GM19372 (cell line): ENCODE results near the gene NELFA.

Source experiments
- ATAC-seq: cut with Tn5 transposase; IDR thresholded peaks from one replicate; pipeline ENCODE4 v1.9.1; 2021; ENCODE audit warnings: mild to moderate bottlenecking, low read depth, moderate library complexity; ENCODE audit not compliant: unreplicated experiment

NELFA gene

DNA sequence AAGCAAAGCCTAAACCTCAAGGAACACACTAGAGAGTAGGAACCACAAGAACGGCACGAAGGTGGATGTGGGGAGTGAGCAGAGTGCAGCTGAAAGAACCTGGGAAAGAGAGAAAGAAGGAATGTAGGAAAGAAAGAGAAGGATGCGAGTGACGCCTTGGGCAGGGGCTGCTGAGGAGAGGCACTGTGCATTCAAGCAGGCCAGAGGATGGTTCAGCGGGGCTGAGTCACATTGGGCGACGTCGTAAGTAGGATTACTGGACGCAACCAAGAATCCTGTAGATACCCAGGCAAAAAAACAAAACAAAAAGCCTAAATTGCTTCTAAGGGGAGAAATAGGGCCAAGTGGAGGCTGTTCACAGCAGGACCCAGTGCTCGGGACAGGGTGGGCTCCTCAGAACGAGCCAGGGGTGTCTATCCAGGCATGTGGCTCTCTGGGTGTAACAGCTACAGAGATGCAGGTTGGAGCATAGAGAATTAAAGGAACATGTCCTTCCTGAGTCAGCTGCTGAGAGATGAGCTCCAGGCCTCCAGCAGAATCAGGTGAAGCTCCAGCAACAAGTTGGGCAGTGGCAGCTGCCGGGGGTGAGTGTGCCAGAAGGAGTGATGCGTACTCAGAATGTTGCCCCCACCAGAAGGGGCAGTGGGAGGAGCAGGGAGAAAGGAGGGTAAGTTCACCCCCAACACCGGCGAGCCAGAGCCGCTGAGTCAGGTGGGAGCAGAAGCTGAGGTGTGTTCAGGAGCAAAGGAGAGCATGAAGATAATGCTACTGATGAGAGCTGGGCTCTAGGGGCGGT, 38.6 kb downstream of the NELFA start:
- no peak for ATAC-seq

- ATAC-seq, result no peak
Observed at GRCh38 chr4:1968686-1969295, 40.0 kb downstream of the NELFA start.

DNA sequence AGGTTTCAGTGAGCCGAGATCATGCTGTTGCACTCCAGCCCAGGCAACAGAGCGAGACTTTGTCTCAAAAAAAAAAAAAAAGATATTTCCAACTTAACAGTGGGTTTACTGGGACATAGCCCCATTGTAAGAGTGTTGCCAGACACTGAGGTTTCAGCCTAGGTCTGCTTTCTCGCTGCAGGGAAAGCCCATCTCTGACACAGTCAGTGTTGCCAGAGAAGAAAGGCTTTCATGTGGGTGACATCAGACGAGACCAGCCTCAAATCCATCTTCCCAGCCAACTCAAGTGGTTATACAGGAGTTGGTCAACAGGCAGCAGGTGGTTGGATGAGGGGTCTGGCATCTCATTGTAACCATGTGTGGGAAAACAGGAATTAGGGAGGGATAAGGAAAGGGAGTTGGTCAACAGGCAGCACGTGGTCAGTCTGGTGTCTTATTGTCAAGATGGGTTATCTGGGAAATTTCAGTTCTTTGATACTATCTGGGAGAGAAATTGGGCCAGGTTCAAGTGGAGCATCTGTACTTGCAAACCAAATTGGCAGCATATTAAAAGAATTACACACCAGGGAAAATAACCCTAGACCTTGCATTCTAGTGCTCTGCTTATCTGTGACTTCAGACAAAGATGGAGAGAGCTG, 41.1 kb downstream of the NELFA start:
- ATAC-seq, result no peak

- no peak for ATAC-seq
Observed at GRCh38 chr4:1964971-1965370, 43.8 kb downstream of the NELFA start.

GRCh38 chr4:1964443-1964842, 44.3 kb downstream of the NELFA start:
- ATAC-seq, result no peak

DNA sequence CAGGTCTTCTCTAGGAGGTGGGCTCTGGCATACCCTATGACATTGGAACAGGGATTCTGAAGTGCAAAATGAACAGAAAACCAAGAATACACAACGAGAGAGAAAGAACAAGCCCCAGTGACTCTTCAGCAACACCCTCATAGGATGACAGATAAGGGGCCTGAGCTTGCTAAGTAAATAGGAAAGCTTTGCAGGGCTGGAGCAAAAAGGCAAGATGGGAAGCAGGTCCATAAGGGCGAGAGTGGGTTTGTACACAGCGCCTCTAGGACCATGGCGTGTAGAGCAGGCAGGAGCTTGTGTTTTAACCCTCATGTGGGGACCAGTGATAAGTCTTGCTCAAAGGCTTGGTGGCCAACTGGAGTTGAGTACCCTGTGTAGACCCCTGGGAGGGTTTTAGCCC, 45.8 kb downstream of the NELFA start:
- ATAC-seq, result no peak

GRCh38 chr4:1961563-1961962, 47.2 kb downstream of the NELFA start:
- ATAC-seq, result no peak

- no peak for ATAC-seq
Observed at GRCh38 chr4:1961038-1961437, 47.7 kb downstream of the NELFA start.

- ATAC-seq, result no peak
Observed at GRCh38 chr4:1960170-1960825, 48.5 kb downstream of the NELFA start.

DNA sequence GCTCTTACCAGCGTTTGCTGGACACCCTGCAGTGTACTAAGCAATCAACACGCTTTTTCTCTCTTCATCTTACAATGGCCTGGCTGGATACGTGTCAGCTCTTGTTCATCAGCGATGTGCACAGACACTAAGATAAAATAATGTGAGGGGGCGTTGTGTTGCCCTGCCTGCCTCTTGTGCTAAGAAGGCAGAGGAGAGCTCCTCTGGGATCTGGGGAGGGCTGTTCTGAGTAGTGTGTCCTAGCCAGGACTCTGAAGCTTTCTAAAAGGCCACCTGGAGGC, 49.7 kb downstream of the NELFA start:
- ATAC-seq, result no peak

GRCh38 chr4:1958276-1959103, 50.3 kb downstream of the NELFA start:
- ATAC-seq, result no peak

GRCh38 chr4:1956631-1957030, 52.1 kb downstream of the NELFA start:
- ATAC-seq, result no peak

- no peak for ATAC-seq
Observed at GRCh38 chr4:1953335-1953734, 55.4 kb downstream of the NELFA start.

- no peak for ATAC-seq
Observed at GRCh38 chr4:1952719-1953118, 56.1 kb downstream of the NELFA start.

DNA sequence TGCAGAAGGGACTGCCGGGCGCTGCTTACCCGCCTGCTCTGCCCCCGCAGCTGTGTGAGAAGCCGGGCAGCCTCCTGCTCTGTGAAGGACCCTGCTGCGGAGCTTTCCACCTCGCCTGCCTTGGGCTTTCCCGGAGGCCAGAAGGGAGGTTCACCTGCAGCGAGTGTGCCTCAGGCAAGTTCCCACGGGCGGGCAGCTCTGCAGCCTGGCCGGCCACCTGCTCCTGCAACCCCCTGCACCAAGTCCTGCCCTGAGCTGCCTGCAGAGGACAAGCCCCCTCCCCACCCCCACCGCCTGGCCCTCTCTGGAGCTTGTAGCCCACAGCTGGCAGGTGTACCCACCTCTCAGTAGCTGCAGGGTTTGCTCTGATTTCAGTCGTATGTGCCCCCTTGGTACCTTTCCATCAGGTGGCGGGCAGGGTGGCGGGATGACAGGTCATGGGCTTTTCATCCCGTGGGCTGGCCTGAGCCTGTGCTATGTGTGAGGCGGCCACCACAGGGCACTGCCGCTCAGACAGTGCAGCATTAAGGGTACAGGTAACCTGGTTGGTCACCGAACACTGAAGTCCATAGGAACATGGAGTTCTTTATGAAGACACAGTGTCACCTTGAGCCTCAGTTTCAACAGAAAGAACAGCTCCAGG, 56.6 kb downstream of the NELFA start:
- no peak for ATAC-seq

DNA sequence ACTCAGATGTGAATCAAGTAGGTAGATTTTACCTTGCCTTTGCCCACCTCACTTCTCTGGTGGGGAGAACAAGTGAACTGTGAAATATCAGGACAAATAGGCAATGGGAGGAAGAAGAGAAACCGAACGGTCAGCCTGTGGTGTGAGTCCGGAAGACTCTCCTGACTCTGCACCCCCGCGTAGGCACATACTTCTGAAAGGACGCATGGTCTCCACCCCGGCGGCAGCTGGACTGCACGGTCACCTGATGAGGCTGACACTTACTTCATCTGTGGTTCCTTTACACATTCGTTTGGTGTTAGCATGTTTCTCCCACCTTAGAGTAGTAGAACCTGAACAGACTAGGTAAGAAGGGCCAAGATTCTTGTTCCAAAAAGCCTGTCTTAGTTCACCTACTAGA, 58.4 kb downstream of the NELFA start:
- no peak for ATAC-seq

DNA sequence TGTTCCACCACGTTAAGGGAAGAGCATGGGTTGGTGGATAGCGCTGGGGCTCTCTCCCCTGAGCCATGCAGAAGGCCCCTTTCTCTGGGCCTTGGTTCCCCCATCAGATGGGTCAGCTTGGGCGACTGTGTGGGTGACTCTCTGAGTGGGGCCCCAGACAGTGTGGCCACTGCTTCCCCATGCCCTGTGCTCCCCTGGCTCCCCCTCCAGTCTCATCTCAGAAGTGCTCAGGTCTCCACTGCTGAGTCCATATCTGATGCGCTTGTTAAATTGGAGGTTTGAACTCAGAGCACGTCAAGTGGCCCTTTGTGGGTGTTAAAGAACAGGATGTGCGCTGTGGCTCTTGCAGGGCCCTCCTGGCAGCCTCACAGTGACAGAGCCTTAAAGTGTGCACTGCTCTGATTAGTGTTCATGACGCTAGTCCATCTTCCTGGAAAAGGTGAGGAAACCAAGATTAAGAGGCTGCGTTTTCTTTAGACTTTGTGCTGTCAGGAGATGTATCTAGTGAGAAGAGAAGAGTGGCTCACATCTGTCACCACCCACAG, 59.8 kb downstream of the NELFA start:
- no peak for ATAC-seq

DNA sequence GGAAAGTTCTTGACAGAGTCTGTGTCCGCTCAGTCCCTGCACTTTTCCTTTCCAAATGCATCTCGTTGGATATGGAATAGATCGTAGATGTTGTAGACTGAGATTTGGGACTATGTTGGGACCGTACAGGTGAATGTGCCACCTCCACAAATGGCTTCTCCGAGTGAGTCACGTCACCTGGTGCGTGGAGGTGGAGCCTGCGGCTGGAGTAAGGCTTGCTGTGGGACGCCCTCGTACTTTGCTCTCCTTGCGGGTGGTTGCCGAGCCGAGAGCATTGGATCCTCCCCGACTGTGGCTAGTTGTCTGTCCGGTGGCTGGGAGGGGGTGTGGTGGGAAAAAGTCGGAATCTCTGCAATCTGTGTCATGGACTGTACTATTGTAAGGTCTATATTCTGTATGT, 60.5 kb downstream of the NELFA start:
- ATAC-seq, result no peak

GRCh38 chr4:1945912-1946311, 62.9 kb downstream of the NELFA start:
- no peak for ATAC-seq
